Mesenchymal stem cell (in vitro differentiated cells and primary cell): ENCODE data around the gene SIKE1.
"Not testable (repeated sequence)": the region's sequence is repeated elsewhere in the genome, so short reads cannot be mapped to it uniquely, and the experiment has no call there.

Source experiments
- DNase-seq: peaks from one replicate; pipeline ENCODE4 v3.0.0-alpha.2; 2013
- H2AFZ ChIP-seq: one replicate; pipeline ENCODE4 v1.6.1; 2013; ENCODE audit warnings: low read depth, mild to moderate bottlenecking, control low read depth, inconsistent platforms, low read length, moderate library complexity
- H2AK5ac ChIP-seq: 2 replicates; pipeline ENCODE4 v1.6.1; 2013; ENCODE audit warnings: low read length, moderate library complexity, mild to moderate bottlenecking, inconsistent platforms; ENCODE audit not compliant: severe bottlenecking
- H2BK120ac ChIP-seq: one replicate; pipeline ENCODE4 v1.6.1; 2013; ENCODE audit warnings: low read depth, mild to moderate bottlenecking, inconsistent platforms, low read length, moderate library complexity
- H2BK12ac ChIP-seq, 2 experiments: one replicate each; pipeline ENCODE4 v1.6.1; 2013; ENCODE audit warnings: inconsistent platforms in 2 of 2, low read length in 2 of 2, mild to moderate bottlenecking in 2 of 2, moderate library complexity in 2 of 2, control low read depth in 1 of 2
- H2BK15ac ChIP-seq: one replicate; pipeline ENCODE4 v1.6.1; 2013; ENCODE audit warnings: mild to moderate bottlenecking, low read depth, inconsistent platforms; ENCODE audit not compliant: poor library complexity, severe bottlenecking
- H2BK5ac ChIP-seq: 2 replicates; pipeline ENCODE4 v1.6.1; 2013; ENCODE audit warnings: low read depth, mild to moderate bottlenecking, low read length, control low read depth, inconsistent platforms; ENCODE audit not compliant: poor library complexity, severe bottlenecking
- H3K14ac ChIP-seq, 2 experiments: one replicate each; pipeline ENCODE4 v1.6.1; 2013; ENCODE audit warnings: inconsistent platforms in 2 of 2, low read length in 2 of 2, control low read depth in 1 of 2, mild to moderate bottlenecking in 1 of 2, moderate library complexity in 1 of 2
- H3K18ac ChIP-seq, 2 experiments: one replicate each; pipeline ENCODE4 v1.6.1; 2013; ENCODE audit warnings: inconsistent platforms in 2 of 2, low read length in 2 of 2, control low read depth in 1 of 2, low read depth in 1 of 2, mild to moderate bottlenecking in 1 of 2
- H3K23ac ChIP-seq, 2 experiments: one replicate each; pipeline ENCODE4 v1.6.1; 2013; ENCODE audit warnings: inconsistent platforms in 2 of 2, low read length in 2 of 2, mild to moderate bottlenecking in 2 of 2, moderate library complexity in 2 of 2, control low read depth in 1 of 2
- H3K27ac ChIP-seq: 2 replicates; pipeline ENCODE4 v1.5.1; 2013; ENCODE audit warnings: mild to moderate bottlenecking, moderate library complexity, low read length, control low read depth, inconsistent platforms; ENCODE audit not compliant: poor library complexity, severe bottlenecking
- H3K27me3 ChIP-seq, 2 experiments: 2 replicates each; pipeline versions ENCODE4 v1.6.1 to v1.7.0; 2013; ENCODE audit warnings: low read length in 2 of 2, mild to moderate bottlenecking in 2 of 2, moderate library complexity in 2 of 2, control low read depth in 1 of 2, inconsistent platforms in 1 of 2; ENCODE audit not compliant: control insufficient read depth in 1 of 2, insufficient read depth in 1 of 2
- H3K36me3 ChIP-seq, 2 experiments: 2 replicates each; pipeline versions ENCODE4 v1.6.1 to v1.7.0; 2013; ENCODE audit warnings: low read length in 2 of 2, control low read depth in 1 of 2, inconsistent platforms in 1 of 2, low read depth in 1 of 2, mild to moderate bottlenecking in 1 of 2; ENCODE audit not compliant: insufficient read depth in 2 of 2, control insufficient read depth in 1 of 2
- H3K4ac ChIP-seq, 2 experiments: one replicate each; pipeline ENCODE4 v1.6.1; 2013; ENCODE audit warnings: inconsistent platforms in 2 of 2, low read length in 2 of 2, mild to moderate bottlenecking in 2 of 2, moderate library complexity in 2 of 2, control low read depth in 1 of 2, low read depth in 1 of 2
- H3K4me1 ChIP-seq: 2 replicates; pipeline ENCODE4 v1.6.1; 2013; ENCODE audit warnings: low read depth, low read length, control low read depth; ENCODE audit not compliant: control insufficient read depth, insufficient read depth
- H3K4me2 ChIP-seq: 2 replicates; pipeline ENCODE4 v1.6.1; 2013; ENCODE audit warnings: low read length, mild to moderate bottlenecking, inconsistent platforms; ENCODE audit not compliant: poor library complexity, severe bottlenecking
- H3K4me3 ChIP-seq, 2 experiments: 2 replicates each; pipeline versions ENCODE4 v1.5.1 to v1.7.0; 2013; ENCODE audit warnings: low read length in 2 of 2, mild to moderate bottlenecking in 2 of 2, control low read depth in 1 of 2, low read depth in 1 of 2; ENCODE audit not compliant: insufficient read depth in 1 of 2
- H3K79me1 ChIP-seq: replicated peaks from 2 replicates; pipeline ENCODE4 v1.6.1; 2013; ENCODE audit warnings: mild to moderate bottlenecking, control low read depth, low read length, inconsistent platforms; ENCODE audit not compliant: poor library complexity, severe bottlenecking
- H3K9ac ChIP-seq: 2 replicates; pipeline ENCODE4 v1.7.0; 2013; ENCODE audit warnings: mild to moderate bottlenecking, low read length, moderate library complexity
- H3K9me3 ChIP-seq: 2 replicates; pipeline ENCODE4 v1.7.0; 2013; ENCODE audit warnings: mild to moderate bottlenecking, low read length; ENCODE audit not compliant: control insufficient read depth
- H4K8ac ChIP-seq: one replicate; pipeline ENCODE4 v1.6.1; 2013; ENCODE audit warnings: inconsistent platforms, mild to moderate bottlenecking, low read length, moderate library complexity
- H4K91ac ChIP-seq: one replicate; pipeline ENCODE4 v1.6.1; 2013; ENCODE audit warnings: mild to moderate bottlenecking, low read length, inconsistent platforms
- WGBS: methylation state at CpG from one replicate; pipeline ENCODE4 v1.1.7; 2013; ENCODE audit warnings: mixed read lengths; 5-methylcytosine and 5-hydroxymethylcytosine counted together

SIKE1 gene

DNA sequence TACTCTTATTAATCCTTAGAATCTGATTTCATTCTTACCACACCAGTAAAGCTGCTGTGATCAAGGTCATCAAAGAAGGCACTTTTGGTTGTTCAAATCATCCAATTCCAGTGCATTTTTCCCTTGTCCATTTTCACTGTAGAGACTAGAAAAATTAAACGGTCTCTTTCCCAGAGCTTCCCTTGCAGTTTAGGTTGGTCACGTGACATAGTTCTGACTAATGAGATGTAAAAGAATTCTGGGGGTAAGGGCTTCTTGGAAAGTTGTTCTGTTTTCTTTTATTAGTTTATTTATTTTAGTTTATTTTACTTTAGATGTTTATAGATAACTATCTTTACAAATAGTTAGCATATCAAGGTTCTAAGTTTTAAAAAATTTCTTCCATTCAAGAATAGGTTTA, 39.9 kb upstream of the SIKE1 start:
- no peak overlapping the region for H2AK5ac ChIP-seq

DNA sequence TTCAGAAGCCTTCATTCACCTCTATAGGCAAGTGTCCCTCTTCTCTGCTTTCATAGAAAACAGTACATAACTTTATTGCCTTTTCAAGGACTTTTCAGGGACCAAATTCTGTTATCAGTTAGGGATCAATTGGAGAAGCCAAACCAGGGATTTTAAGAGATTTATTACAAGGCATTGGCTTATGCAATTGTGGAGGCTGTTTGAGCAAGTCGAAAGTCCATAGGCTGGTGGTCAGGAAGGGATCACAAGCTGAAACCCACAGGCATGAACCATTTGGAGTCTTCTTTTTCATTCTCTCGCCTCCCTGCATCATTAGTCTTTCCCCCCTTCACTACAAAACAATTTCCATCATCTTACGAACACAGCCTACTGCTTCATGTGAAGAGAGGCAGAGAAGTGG, 39.4 kb upstream of the SIKE1 start:
- Histone ChIP-seq H2BK120ac (no peak overlapping the region), H3K79me1 (no peaks in the 10 kb centered on the region), H3K4me3 (no peak overlapping the region), H3K18ac (no peak overlapping the region), H2BK15ac (no peak overlapping the region), H2BK5ac (no peak overlapping the region), H3K9ac (no peak overlapping the region), H3K14ac (no peak overlapping the region), H4K91ac (no peak overlapping the region), H3K36me3 (no peaks in the 10 kb centered on the region), H2AFZ (no peak overlapping the region), H3K4me2 (no peak overlapping the region), H3K27me3 (no peaks in the 10 kb centered on the region), H3K9me3 (peaks cover 19% of the 10 kb centered on the region), H2AK5ac (no peak overlapping the region), H3K4ac (no peak overlapping the region), H3K4me1 (no peaks in the 10 kb centered on the region), H3K23ac (no peak overlapping the region), H3K27ac (no peak overlapping the region), H4K8ac (no peak overlapping the region), H2BK12ac (no peak overlapping the region)
- WGBS, result 56% methylated on average over 1 of the region's 3 CpGs
- DNase-seq, result no peak

More for the DNA sequence above, 39.9 kb upstream of the SIKE1 start:
- Histone ChIP-seq H3K27me3 (no peaks in the 10 kb centered on the region), H2AFZ (no peak overlapping the region), H2BK15ac (no peak overlapping the region), H3K14ac (no peak overlapping the region), H2BK5ac (no peak overlapping the region), H3K18ac (no peak overlapping the region), H3K23ac (no peak overlapping the region), H4K91ac (no peak overlapping the region), H3K9me3 (peaks cover 19% of the 10 kb centered on the region), H3K4me2 (no peak overlapping the region), H2BK120ac (no peak overlapping the region), H3K27ac (no peak overlapping the region), H3K4me3 (no peak overlapping the region), H3K9ac (no peak overlapping the region), H3K4me1 (no peaks in the 10 kb centered on the region), H2BK12ac (no peak overlapping the region), H3K36me3 (no peaks in the 10 kb centered on the region), H4K8ac (no peak overlapping the region), H3K4ac (no peak overlapping the region), H3K79me1 (no peaks in the 10 kb centered on the region)
- WGBS, result 89% methylated on average over 2 of the region's 2 CpGs
- DNase-seq, result no peak

DNA sequence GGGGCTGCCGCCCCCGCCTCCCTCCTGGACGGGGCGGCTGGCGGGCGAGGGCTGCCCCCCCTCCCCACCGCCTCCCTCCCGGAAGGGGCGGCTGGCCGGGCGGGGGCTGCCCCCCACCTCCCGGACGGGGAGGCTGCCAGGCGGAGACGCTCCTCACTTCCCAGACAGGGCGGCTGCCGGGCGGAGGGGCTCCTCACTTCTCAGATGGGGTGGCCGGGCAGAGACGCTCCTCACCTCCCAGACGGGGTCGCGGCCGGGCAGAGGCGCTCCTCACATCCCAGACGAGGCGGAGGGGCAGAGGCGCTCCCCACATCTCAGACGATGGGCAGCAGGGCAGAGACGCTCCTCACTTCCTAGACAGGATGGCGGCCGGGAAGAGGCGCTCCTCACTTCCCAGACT, 24.0 kb upstream of the SIKE1 start:
- H4K91ac ChIP-seq, H2AFZ ChIP-seq, H3K36me3 ChIP-seq, DNase-seq, H2BK15ac ChIP-seq, H3K4me3 ChIP-seq, H3K9ac ChIP-seq, H3K4ac ChIP-seq, H3K4me2 ChIP-seq, H3K27ac ChIP-seq, H2AK5ac ChIP-seq, H3K4me1 ChIP-seq, H3K79me1 ChIP-seq, H3K9me3 ChIP-seq, H4K8ac ChIP-seq, H3K14ac ChIP-seq, H3K23ac ChIP-seq, H2BK5ac ChIP-seq, H2BK120ac ChIP-seq, H2BK12ac ChIP-seq, H3K18ac ChIP-seq: not testable (repeated sequence)
- WGBS, result 92% methylated on average over 10 of the region's 33 CpGs
- H3K27me3 ChIP-seq, result peaks cover 0 to 22% of the 10 kb centered on the region in 2 experiments

DNA sequence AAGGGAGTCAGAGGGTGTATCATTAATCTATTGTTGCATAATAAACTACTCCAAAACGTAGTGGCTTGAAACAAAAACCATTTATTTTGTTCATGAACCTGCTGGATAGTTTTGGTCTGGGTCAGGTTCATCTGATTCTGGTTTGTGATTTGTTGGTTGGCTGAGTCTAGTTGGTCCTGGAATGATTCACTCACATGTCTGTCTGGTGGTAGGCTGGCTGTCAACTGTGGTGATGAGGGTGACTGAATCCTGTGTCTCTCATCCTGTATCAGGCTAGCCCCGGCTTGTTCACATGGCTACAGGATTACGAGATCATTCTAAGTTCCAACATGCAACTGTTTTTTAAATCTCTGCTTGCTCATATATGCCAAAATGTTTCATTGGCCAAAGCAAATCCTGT, 22.5 kb upstream of the SIKE1 start:
- Histone ChIP-seq H4K91ac (no peak overlapping the region), H3K4me2 (no peak overlapping the region), H3K79me1 (no peaks in the 10 kb centered on the region), H4K8ac (no peak overlapping the region), H3K27me3 (peaks cover 4 to 32% of the 10 kb centered on the region in 2 experiments), H3K27ac (no peak overlapping the region), H2BK120ac (no peak overlapping the region), H3K36me3 (no peaks in the 10 kb centered on the region), H2BK5ac (no peak overlapping the region), H3K18ac (no peak overlapping the region), H3K14ac (no peak overlapping the region), H3K9me3 (no peaks in the 10 kb centered on the region), H3K4ac (no peak overlapping the region), H2AK5ac (no peak overlapping the region), H2AFZ (no peak overlapping the region), H3K23ac (no peak overlapping the region), H2BK12ac (no peak overlapping the region), H3K4me3 (no peak overlapping the region), H3K9ac (no peak overlapping the region), H2BK15ac (no peak overlapping the region), H3K4me1 (no peaks in the 10 kb centered on the region)
- WGBS, result 86% methylated on average over 3 of the region's 3 CpGs
- no peak for DNase-seq
